Stimulated activated CD8-positive, alpha-beta memory T cell treated with anti-CD3 and anti-CD28 coated beads, Interleukin-12 subunit alpha, Interleukin-12 subunit beta, amount 100 ng/mL, for 1 hour (primary cell): ENCODE measurements around the gene ZNF674.
"Not testable (repeated sequence)": the region's sequence is repeated elsewhere in the genome, so short reads cannot be mapped to it uniquely, and the experiment has no call there.

Experiments
- DNase-seq: peaks from one replicate; pipeline ENCODE4 v3.0.0-alpha.2; 2020; ENCODE audit warnings: low read depth

Gene ZNF674

DNA sequence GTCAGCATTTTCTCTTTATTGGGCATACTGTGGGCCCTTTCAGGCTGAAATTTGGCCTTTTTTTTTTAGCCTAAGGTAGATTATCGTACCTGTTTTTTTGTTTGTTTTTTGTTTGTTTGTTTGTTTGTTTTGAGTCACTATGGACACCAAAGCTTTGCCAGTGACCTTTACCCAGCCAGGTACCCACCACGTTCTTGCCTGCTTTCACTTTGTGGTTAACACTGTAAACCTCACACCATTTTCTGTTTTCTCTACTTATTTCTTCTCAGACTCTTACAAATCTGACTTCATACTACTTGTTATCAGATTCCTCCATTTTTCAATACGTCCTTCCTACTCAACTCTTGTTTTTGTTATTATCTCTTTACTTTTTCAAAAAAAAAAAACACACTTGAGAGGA, 81.5 kb downstream of the ZNF674 start:
- DNase-seq: no peak

DNA sequence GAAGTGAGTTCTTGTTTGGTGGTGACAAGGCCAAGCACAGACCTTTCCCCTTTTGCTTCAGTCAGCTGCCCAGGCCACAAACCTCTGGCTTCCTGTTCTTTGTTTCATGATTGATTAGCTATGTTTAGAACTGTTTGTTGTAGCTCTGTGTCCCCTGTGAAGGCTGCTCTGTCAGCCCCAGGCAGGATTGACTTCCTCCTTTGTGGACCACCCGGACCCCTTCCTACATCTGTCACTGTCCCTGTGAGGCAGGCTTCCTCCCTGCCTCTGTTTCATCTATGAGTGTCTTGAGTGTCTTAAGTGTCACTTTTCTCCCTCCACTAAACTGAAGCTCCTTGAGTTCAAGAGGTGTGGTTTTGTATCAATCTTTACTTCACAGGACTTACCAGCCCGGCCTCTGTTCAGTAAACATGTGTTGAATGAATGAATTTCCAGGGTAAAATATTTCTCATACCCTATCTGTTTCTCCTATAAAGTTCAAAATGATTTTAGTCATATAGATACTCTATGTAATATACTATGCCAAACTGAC, 83.5 kb downstream of the ZNF674 start:
- no peak for DNase-seq

DNA sequence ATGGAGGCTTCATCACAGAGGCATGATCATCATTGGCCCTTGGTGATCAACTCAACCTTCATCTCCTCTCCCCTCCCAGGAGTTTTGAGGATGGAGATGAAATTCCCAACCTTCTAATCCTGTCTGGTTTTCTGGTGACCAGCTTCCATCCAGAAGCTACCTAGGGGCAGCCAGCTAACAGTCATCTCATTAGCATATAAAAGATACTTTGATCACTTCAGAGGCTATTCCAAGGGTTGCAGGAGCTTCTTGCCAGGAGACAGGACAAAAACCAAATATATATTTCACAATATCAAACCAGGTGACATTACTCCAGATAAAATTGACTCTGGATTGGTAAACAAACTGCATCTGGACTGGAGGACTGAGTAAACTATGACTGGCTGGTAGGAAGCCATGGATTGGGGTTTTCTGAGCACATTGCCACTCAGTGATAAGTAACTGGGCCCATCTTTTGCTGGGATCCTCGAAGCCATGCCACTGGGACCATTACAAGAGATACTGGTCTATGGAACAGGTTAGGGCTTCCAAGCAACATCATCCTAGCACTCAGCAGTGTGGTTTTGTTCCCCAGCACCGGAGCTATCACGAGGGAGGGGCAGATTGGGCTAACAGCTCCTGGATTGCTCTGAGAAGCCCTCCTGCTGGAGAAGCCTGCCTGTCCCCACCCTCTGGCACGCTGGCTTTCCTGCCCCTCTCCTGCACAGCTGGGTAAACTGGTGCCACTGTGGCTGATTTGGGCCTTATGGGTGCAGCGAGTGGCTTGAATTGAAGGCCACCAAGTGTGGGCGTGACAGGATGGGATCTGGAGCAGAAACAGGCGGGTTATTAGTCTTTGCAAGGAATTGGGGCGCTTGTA, 84.2 kb downstream of the ZNF674 start:
- not testable (repeated sequence) for DNase-seq

DNA sequence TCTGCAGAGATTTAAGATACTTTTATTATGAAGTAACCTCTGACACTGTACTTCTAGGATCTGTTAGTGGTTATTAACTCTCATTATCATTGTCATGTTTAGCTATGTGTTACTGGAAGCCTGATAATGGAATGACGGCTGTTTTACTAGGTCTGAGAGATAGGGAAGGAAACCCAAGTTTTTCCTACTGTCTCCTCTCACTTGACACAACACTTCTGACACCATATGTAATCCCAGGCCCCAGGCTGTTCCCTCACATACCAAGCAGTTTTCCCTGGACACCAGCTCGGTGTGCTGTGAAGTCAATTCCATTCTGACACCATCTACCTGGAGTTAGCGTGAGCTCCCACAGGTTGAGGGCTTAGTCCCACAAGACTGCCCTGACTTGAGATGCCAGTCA, 85.6 kb downstream of the ZNF674 start:
- DNase-seq: no peak

DNA sequence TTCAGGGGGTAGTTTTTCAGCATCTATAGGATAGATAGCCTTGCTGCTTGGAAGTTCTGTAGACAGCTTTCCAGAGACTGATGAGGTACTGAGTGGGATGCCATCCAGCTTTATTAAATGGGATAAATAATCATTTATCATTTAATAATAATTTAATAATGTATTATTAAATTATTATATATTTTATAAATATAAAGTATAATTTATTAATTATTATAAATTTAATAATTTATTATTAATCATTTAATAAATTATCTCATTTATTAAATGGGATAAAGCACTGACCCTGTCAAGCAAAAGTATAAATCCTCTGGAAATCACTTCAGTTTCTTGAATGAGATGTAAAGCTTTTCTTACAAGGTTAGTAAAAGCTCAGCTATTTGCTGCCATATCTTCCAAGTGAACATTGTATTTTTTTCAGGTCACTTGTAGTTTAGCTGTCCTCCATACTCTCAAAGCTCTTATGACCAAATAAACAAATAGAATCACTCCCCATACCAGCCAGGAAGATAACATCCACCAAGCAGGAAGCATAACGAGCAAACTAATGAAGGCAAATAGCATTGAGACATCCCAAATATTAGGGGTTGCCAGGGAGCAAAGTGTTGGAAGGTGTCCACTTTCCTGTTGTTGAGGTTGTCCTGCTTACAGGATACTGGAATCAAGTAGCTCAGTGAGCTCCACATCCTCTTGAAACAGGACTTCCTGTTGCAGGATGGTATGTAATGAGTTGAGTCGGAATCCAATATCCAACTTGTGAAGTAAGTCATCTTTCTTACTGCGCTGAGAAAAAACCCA, 88.9 kb downstream of the ZNF674 start:
- DNase-seq: no peak
